GM18498 (cell line): ENCODE measurements around the gene TOP2A.
A peak's percentile ranks its signal among the peaks of the same experiment; 100 is the strongest.

Experiments used
- ATAC-seq: cut with Tn5 transposase; IDR thresholded peaks from one replicate; pipeline ENCODE4 v1.9.1; 2021; ENCODE audit warnings: mild to moderate bottlenecking, moderate library complexity; ENCODE audit not compliant: unreplicated experiment

TOP2A gene, protein sequence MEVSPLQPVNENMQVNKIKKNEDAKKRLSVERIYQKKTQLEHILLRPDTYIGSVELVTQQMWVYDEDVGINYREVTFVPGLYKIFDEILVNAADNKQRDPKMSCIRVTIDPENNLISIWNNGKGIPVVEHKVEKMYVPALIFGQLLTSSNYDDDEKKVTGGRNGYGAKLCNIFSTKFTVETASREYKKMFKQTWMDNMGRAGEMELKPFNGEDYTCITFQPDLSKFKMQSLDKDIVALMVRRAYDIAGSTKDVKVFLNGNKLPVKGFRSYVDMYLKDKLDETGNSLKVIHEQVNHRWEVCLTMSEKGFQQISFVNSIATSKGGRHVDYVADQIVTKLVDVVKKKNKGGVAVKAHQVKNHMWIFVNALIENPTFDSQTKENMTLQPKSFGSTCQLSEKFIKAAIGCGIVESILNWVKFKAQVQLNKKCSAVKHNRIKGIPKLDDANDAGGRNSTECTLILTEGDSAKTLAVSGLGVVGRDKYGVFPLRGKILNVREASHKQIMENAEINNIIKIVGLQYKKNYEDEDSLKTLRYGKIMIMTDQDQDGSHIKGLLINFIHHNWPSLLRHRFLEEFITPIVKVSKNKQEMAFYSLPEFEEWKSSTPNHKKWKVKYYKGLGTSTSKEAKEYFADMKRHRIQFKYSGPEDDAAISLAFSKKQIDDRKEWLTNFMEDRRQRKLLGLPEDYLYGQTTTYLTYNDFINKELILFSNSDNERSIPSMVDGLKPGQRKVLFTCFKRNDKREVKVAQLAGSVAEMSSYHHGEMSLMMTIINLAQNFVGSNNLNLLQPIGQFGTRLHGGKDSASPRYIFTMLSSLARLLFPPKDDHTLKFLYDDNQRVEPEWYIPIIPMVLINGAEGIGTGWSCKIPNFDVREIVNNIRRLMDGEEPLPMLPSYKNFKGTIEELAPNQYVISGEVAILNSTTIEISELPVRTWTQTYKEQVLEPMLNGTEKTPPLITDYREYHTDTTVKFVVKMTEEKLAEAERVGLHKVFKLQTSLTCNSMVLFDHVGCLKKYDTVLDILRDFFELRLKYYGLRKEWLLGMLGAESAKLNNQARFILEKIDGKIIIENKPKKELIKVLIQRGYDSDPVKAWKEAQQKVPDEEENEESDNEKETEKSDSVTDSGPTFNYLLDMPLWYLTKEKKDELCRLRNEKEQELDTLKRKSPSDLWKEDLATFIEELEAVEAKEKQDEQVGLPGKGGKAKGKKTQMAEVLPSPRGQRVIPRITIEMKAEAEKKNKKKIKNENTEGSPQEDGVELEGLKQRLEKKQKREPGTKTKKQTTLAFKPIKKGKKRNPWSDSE (N-terminal part only)

DNA sequence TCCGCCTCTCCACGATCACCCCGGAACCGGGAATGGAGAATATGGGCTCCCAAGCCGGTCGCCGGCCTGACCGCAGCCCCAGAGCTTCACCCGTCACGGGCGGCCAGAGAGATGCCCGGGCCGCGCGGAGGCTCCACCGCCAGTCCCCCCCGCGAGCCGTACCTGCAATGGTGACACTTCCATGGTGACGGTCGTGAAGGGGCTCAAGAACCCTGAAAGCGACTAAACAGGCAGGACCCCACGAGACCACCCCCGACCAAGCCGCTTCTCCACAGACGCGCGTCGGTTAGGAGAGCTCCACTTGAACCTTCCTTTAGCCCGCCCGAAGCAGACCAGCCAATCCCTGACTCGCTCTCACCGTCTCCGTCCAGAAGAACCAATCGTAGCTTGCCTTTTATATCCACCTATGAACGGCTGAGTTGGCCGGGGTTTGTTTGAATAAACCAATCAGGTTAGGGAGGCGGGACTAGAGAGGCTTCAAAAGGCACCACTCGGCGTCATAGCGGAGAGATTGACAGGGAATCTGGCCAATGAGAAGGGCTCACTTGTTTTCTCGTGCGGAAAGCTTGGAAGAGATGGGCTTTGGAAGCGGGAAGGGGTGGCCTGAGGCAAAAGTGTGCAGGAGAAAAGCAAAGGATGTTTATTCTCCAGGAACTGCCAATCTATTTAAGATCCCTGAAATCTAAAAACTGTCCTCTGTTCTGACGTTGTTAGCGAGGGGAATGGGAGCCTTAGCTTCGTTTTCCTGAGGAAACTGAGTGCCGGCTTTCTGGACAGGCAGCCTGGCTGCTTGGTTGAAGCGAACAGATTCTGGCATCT is at the start of gene TOP2A:
TSS of gene TOP2A (minus strand) at position 288 of the 819 bp plus-strand sequence. CDS start at position 183, 105 bp downstream.
- ATAC-seq = peak; percentile 97

DNA sequence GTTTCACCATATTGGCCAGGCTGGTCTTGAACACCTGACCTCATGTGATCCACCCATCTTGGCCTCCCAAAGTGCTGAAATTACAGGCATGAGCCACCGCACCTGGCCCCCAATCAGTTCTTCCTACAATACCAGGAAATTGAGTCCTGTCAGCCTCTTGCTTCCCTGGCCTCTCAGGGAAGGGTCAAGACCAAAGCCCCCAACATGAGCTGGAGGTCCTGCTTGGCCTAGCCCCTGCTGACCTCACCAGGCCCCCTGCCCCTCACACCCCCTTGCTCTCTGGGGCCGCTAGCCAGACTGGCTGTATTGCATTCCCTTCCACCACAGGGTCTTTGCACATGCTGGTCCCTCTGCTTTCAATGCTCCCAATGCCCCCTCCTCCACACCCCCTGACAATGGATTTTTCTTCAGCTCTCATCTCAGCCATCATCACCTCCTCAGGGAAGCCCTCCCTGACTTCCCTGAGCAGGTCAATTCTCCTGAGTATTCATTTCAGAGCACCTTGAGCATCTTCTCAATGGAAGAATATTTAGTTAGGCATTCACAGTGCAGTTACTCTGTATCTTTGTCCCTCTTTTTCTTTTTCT is 49.7 kb upstream of the TOP2A start:
- ATAC-seq = no peak

DNA sequence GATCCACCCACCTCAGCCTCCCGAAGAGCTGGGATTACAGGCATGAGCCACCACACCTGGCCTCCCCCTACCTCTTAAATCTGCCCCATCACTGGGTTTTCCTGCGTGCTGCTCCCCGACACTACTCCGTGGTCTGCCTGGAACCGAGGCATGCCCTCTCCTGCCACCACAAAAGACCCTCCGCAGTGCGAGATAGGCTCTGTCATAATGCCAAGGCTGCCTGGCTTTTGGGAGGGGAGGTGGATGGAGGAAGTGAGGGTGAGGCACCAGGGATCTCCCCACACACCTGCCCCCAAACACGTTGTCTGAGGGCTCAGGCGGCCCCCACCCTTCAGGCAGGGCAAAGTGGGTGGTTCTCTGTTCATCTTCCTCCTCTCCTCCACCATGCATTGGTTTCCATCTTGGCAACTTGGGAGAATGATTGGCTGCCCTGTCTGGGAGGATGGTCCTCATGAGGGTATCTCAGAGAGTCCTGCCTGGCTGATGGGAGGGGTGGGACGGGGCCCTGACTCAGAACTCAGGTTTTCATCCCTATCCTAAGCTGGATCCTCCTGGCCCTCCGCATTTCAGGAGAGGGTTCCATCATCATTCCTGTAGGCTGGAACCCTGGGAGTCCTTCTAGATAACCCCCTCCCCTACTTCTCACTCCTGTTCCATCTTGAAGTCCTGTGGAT is 48.7 kb upstream of the TOP2A start:
- ATAC-seq = no peak

DNA sequence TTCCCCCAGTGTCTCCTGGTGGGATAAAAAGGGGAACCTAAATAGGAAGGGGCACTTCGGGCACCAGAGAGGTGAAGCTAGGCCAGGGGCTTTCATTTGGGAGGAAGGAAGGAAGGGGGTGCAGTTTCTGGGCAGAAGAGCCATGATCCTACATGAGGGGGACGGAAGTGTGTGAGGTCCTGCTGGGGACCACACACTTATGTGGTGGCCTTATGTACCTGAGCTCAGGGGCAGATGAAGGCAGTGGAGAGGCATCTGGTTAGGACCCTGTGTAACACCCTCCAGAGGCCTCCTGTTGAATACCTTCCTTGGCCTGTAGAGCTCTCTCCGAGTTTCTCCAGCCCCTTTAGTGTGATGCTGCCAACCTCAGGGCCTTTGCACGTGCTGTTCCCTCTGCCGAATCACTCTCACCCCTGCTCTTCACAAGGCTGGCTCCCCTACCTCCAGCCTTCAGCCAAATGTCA is 46.7 kb upstream of the TOP2A start:
- ATAC-seq = no peak

DNA sequence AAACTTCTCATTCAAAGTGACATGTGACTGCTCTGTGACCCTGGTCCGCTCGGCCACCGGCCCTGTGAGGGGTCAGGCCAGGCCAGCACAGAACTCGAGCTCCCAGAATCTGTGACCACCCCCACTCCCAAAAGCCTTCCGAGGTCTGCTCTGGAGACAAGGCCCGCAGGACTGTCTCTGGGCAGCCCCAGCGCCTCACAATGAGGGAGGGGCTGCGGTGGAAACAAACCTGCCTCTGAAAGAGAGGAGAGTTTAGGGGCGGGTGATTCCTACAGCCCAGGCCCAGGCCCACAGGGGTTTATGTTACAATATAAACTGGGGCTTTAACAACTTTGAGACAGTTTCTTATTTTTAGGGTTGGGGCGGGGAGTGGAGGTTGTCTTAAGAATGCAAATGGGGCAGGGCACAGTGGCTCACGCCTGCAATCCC is 45.4 kb upstream of the TOP2A start:
- no peak for ATAC-seq

DNA sequence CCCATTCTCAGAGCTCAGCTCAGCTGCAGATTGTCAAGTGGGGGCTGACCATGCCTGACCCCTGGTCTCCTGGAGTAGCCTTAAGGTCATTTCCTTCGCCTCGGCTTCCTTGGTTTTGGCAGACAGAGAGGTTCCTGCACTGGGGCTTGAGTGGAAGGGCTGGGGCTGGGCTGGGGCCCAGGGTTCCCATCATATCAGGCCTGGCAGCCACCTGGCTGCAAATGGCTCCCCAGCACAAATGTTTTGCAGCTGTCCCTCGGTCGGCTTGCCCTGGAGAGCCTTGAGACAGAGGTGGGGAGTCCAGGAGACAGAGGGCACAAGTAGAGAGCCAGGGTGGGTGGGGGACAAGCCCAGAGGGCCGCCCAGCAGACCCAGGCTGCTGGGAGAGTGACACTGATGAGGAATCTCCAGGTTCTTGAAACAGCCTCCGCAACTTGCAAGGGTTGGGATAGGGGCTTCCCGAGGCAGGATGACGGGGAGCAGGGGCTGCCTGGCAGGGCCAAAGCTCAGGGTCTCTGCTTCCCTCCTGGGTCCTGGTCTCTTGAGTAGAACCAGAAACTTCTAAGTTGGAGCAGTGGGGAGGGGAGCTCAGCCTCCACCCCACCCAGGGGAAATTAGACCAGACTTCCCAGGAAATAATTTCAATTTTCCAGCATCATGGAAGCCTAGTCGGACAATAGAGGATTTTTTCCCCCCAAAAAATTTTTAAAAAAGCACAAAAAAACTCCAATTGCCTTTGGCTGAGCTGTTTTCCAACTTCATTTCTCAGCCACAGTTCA is 44.8 kb upstream of the TOP2A start:
- ATAC-seq = no peak

DNA sequence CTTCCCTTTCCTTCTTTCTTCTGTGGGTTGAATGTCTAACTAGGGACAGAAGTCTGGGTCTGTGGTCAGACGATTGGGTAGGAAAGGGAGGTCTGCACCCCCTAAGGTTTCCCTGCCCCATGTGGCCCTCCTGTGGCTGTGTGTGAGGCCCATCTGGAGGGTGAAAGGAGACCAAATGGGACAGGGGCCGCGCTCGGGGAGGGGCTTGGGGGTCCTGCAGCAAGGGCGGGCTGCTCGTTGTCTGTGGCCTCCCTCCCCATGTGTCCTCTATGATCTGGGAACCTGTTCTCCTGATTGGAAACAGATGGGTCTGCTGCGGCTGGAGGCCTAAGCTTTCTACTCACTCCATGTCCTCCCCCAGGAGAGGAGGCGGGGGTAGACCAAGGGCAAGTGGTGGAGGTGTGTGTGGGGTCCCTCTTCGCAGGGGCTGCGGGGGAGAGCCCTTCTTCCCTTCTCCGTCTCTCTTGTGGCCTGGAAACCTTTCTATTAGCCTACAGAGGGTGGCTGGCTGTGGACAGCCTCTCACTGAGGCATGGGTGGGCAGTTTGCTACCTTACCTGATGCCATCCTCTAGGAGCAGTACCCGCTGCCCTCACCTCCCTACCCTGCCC is 44.1 kb upstream of the TOP2A start:
- ATAC-seq = no peak

DNA sequence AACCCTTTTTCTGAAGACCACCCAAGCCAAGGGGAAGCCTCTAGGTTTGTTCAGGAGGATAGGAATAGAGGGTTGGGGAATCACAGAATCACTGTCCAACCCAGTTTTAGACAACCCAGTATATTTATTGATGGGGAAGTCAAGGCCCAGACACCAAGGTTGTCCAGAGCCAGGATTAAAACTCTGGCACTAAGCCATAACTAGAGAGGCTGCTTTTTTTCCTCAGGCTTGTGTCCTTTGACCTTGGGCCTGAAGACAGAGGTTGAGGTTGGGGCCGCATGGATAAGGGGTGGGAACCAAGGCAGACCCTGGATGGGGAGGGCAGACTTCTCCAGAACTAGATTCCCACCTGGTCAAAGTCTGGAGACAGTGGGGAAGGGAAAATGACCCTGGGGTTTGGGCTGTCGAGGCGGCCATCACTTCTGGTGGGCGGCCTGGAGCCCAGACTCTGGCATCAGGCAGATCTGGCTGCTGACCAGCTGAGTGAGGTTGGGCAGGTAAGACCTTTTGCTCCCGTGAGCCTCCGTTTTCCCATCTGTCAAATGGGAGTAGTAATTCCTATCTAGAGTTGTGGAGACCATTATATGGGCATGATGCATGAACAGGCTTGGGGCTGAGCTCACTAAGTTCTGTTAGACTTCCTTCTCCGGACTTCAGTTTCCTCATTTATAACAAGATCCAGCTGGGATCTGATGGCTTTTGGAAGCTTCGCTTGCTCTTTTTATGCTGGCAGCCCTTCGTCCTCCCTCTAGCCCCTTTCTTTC is 43.5 kb upstream of the TOP2A start:
- ATAC-seq = no peak

DNA sequence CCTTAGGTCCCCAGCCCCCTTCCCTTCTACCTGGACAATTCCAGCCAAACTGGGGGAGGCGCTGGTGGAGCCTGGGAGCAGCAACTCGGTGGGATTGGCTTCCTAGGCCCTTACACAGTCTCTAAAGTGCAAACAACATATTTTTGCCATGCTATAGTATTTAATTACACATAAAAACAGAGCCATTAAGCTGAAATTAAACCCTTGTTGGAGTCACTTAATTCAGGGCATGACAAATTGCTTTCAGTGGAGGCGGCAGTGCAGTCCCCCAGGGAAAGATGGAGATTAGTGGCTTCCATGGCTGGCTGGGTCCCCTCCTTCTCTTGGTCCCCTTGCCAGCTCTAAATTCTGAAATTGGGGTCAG is 42.9 kb upstream of the TOP2A start:
- ATAC-seq = no peak

DNA sequence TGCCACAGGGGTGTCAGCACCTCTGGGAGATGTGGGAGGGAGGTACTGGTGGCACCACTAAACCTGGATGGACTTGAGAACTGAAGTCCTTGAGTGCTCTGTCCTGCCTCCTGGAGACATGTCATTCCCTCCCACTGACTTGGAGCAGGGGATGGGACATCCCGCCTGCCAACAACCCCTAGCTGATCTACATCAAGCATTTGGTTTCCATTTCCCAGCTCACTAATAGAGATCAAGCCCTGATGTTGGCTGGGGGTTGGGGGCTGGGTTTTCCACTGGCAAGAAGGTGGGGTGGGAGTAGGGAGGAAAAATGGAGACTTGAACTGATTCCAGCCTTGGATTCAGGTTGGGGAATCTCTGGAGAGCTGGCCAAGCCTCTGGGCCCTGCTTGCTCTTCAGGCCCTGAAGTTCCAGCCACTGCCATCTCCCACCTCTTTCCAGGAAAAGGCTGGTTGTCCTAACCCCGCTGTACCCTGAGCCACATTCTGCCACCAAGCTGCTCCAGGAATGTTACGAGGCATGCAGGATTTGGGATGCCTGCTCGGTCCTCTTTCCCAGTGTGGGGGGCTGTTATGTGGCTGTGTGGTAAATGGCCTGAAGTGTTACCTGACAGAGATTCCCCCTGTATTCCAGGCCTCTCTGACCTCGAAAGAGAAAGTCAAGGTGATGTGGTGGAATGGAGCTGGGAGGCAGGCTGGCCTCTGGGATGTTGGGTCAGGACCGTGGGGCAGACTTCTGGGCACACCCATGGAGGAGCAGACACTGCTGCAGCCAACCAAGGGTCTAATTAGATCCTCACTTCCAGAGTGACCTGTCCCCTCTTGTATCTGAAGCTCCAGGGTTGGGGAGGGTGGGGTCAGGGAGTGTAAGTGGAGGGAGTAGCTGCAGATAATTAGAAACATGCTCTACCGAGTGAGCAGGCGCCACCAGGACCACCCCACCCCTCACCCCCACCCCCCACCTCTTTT is 42.2 kb upstream of the TOP2A start:
- no peak for ATAC-seq

DNA sequence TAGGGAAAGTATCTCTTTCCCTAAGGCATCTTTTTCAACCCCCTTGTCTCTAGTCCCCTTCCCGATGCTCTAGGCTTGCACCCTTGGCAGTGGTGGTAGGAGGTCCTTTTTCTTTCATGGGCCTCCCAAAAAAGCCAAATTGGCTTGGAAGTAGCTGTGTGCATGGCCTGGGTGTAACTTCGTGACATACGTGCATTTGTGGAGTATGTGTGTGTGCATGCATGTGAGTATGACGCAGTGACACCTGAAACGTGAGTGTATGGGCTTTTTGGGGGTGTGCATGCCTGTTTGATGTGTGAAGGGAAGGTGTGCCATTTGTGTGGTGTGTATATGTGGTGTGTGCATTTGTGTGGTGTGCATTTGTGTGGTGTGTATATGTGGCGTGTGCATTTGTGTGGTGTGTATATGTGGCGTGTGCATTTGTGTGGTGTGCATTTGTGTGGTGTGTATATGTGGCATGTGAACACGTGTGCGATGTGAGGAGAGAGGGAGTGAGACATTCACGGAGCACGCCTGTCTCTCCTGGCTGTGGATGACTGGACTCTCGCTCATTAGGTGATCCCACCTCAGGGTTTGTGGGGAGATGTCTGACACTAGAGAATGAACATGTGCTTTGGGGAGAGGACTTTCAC is 41.3 kb upstream of the TOP2A start:
- ATAC-seq = no peak

DNA sequence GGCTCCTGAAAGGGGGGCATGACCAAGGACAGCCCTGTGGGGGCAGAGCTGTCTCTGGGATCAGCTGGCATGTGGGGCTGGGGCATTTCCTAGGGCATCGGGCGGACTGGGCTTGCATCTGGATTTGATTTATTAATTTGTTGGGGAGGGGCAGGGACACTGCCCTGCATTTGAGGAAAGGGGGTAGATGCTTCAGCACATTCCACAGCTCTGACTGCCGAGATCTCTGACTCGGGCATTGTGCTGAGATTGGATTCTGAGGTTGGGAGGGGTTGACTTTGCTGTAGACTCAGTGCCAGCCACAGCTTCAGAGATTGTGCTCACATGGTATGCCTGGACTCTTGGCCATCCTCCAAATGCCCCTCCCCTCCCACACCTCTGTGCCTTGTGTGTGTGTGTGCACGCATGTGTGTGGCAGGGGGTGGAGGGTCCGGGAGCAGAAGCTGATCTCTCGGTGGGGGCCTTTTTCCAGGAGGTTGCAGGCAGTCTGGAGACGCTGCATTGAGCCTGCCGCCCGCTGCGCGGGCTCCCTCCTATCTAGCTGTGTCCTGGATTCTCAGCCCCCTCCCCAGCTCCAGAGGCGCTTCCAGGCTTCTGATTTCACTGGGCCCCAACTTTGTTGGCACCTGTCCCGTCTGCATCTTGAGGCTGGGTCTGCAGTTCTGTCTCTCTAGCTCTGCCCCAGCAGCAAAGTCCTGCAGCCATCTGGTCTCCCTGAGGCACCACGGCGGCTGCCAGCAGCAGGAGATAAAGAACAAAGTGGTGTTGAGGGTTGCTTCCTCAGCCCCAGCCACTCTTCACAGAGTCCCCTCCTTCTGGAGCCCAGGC is 40.5 kb upstream of the TOP2A start:
- no peak for ATAC-seq

DNA sequence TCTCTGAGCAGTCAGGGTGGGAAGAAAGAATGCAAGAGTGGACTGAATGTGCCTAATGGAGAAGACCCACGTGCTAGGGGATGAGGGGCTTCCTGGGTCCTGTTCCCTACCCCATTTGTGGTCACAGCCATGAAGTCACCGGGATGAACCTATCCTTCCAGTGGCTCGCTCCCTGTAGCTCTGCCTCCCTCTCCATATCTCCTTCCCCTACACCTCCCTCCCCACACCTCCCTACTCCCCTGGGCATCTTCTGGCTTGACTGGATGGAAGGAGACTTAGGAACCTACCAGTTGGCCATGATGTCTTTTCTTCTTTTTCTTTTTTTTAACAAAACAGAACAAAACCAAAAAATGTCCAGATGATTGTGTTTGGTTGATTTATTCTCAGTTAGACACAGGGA is 39.7 kb upstream of the TOP2A start:
- no peak for ATAC-seq

DNA sequence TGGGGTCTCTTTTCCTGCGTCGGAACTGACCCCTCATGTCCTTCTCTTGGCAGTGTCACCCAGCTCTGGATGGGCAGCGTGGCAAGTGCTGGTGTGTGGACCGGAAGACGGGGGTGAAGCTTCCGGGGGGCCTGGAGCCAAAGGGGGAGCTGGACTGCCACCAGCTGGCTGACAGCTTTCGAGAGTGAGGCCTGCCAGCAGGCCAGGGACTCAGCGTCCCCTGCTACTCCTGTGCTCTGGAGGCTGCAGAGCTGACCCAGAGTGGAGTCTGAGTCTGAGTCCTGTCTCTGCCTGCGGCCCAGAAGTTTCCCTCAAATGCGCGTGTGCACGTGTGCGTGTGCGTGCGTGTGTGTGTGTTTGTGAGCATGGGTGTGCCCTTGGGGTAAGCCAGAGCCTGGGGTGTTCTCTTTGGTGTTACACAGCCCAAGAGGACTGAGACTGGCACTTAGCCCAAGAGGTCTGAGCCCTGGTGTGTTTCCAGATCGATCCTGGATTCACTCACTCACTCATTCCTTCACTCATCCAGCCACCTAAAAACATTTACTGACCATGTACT is 38.8 kb upstream of the TOP2A start:
- no peak for ATAC-seq

DNA sequence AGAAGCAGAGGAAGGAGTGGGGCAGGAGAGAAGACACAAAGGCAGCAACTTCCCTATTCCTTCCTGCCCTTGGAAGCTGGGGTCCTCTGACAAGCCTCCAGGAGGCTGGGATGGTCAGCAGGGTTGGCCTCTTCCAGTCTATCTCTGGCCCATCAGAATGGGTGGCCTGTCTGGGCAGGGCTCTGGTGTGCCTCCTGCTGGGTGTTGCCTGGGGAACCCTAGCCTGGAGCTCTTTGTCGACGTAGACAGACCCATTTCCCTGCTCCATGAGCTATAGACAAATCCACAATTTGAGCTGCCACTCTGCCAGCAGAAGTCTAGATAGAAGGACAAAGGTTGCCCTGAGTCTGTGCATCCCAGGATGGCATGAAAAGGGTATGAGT is 36.9 kb upstream of the TOP2A start:
- no peak for ATAC-seq
